GM19328 (cell line): ENCODE data around the gene CMSS1.

Source experiments
- ATAC-seq: cut with Tn5 transposase; IDR thresholded peaks from one replicate; pipeline ENCODE4 v1.9.1; 2021; ENCODE audit warnings: mild to moderate bottlenecking, moderate library complexity; ENCODE audit not compliant: unreplicated experiment

CMSS1 gene

GRCh38 chr3:99899603-99900002 is 81.9 kb downstream of the CMSS1 start:
- no peak for ATAC-seq

DNA sequence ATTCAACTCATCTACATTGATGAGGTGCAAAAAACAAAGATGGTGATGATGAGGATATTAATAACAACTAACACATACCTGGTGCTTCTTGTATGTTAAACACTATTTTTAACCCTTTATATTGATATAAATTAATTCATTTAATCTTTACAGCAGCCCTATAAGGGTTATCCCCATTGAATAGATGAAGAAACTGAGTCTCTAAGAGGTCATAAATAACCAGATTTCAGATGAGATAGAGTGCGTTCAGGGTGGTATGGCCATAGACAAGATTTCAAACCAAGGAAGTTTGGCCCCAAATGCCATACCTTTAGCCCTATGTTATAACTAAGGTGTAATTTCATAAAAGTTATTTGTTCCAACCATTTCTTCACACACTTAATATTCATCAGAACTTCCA is 82.6 kb downstream of the CMSS1 start:
- ATAC-seq = no peak

DNA sequence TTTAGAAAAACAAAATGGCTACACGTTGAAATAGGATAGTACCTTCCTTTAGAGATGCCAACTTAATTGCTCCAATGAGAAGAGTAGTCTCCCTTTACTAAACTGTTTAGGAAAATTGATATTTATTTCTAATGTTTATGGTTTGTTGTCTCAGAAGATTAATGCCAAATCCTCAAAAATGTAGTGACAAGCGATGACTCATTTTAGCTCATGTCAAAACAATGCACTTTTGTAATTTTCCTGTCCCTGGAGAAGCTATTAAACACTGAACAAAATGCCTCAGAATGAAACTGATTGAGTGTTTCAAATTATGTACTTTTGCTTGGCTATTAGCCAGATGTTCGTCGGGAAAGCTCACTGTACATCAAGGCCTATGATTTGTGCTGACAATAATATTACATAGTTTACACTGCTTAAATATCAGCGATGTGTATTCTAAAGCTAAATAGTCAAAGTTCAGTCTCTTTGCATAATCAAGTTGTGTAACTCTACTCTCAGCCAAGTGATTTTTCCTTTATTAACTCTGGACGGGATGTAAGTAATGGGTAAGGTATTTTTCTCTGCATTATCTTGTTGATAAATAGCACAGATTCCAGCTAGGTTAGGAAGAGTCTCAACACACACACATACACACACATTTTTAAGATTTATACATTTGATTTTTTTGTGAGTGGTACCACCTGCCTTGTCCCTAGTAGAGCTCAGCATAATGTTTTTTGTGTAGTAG is 83.7 kb downstream of the CMSS1 start:
- no peak for ATAC-seq

- no peak for ATAC-seq
Measured at GRCh38 chr3:99902091-99902490, 84.4 kb downstream of the CMSS1 start.

DNA sequence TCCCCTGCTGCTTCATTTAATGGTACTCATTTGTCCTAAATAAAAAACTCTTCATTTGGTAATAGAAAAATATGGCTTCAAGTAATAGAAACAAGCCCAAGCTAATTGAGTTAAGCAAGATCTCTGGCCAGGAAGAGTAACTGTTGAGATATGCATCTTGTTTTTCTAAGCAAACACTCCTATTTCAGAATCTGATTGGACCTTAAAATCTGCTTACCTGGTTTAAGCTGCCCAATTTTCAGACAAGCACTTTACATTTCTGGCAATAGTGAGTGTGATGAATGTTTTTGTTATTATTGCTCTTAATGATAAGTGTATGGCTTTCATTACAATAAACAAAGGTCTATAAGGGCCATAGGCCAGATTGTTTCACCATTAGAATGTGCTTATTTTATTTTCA is 86.2 kb downstream of the CMSS1 start:
- ATAC-seq = no peak

DNA sequence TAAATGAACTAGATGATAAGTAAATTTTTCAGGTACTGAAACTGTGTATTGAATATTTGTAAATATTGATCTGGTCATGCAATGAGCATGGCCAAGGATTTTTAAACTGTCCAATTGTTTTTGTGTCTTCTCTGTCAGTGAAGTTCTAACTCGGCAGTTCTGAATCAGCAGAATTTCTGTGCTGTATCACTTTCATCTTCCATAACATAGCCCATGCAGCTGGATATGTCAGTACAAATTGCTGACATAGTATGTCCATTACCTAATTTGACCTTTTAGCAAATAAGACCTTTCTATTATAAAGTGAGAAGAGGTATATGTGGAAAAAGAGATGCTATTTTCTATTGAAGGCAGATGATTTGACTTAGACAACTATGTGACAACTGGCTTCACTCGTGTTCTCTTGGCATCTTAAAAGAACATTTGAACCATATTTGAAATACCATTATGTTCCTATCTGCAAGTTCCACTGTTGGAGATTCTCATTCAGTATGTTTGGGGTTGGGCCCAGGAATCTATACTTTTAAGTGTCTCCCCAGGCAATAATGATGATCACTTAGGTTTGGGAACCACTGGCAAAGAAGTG is 90.4 kb downstream of the CMSS1 start:
- no peak for ATAC-seq

DNA sequence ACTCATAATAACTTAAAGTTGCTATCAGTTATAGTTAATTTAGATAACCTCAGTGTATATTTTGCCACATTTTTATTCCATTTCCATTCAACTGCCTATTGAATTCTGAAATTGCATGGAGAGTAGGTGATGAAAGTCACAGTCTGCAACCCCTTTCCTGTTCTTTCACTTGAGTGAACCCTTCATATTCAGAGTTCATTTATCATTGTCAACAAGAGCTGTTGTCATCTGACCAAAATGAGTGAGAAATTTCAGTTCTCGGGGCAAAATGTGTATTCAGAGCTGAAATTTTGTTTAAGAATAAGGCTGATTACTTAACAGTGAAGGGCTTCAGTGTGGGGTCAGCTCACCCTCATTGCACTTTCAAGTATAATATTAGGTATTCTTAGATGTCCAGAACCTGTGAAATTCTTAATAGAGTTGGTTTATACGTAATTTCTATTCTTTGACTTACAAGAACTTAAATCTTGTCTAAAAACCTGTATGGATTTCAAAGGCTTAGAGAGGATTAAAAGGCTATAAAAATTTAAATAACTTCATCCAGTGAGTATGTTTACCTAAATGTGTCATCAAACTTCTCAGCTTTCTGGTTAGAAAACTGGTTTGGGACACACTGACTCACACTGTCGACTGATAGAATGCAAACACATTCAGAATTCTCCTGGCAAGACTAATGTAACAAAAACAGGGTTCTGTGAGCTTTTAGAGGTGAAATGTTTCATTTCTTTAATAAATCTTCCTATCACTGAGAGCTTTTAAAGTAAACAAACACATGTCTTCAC is 92.2 kb downstream of the CMSS1 start:
- ATAC-seq = no peak

- no peak for ATAC-seq
Measured at GRCh38 chr3:99910752-99911290, 93.2 kb downstream of the CMSS1 start.

DNA sequence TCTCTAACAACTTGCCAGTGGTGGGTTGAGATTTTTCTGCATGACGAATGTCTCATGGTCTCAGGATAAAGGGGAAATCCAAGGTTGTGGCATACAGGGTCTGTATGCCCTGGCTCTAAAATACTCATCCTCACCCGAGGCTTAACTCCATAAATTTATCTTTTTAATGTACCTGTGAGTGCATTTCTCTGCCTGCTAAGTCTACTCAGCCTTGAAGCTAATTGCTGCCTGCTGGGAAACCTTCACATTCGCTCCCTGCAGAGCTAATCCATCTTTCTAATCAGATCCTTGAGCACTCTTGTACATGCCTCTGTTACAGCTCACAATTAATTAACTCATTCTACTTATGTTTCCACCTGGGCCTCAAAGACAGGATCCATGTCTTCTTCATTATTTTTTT is 93.8 kb downstream of the CMSS1 start:
- no peak for ATAC-seq

GRCh38 chr3:99915906-99916432 is 98.3 kb downstream of the CMSS1 start:
- no peak for ATAC-seq

- ATAC-seq = no peak
Measured at GRCh38 chr3:99918715-99919114, 101.1 kb downstream of the CMSS1 start.

- ATAC-seq = no peak
Measured at GRCh38 chr3:99919694-99920093, 102.0 kb downstream of the CMSS1 start.

GRCh38 chr3:99920481-99921376 is 103.1 kb downstream of the CMSS1 start:
- ATAC-seq = no peak

- ATAC-seq = no peak
Measured at GRCh38 chr3:99921377-99921695, 103.7 kb downstream of the CMSS1 start.

DNA sequence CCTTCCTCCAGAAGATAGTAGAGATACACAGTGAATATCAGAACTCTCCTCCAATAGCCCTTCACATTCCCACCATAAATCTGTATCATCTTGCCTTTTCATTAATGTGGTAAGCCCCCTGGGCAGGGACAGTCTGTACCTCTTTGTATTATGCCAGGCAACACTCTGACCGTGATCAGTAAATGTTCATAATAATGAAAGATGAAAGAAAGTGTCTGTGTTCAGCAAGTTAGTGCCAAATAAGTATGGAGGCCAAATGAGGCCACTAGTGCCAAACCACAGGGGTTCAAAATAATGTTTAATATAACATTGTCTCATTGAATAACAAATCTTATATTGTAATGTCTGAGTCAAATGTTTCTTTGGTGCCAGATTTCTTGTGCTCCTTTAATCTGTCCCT is 104.3 kb downstream of the CMSS1 start:
- no peak for ATAC-seq

DNA sequence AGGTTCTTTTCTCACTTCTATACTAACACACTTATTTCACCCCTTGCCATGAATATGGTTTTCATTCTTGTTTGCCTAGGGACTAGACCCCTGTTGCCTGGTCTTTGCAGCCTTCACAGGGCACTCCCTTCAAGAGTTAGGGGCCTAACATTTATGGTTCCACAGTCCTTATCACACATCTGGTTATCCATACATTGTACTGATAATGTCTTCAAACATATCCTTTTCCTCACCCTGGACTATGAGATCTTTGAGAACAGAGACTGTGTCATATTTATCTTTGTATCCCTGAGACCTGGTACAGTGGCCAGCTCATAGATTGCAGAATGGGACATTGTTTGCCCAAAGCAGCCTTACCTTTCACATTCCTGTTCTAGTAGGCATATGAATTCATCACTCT is 106.2 kb downstream of the CMSS1 start:
- no peak for ATAC-seq

DNA sequence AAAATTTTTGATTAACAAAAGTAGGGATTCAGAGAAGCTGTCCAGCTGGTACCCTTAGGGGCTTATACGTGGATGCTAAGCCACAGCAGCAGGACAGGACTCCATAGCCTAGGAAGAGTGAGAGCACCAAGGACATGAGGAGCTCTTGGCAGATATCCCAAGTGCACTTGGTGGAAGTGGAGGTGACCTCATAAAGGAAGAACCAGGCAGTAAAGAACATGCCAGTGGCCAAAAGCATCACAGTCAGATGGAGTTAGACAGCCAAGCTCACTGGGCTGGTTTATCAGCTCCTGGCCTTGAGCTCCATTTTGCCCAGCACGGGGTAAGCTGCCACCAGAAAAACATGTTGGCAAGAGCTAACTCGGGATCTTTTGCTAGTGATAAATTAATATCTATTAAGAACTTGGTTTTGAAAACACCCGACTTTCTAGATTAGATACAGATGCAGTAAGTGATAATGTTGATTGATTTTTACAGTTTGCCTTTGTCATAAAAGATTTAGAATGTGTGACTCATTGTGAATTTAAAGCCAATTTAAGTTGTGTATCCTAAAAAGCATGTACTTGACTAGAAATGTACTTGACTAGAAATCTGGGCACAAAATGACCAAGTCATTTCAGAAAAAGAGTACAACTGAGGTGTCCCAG is 108.0 kb downstream of the CMSS1 start:
- no peak for ATAC-seq

DNA sequence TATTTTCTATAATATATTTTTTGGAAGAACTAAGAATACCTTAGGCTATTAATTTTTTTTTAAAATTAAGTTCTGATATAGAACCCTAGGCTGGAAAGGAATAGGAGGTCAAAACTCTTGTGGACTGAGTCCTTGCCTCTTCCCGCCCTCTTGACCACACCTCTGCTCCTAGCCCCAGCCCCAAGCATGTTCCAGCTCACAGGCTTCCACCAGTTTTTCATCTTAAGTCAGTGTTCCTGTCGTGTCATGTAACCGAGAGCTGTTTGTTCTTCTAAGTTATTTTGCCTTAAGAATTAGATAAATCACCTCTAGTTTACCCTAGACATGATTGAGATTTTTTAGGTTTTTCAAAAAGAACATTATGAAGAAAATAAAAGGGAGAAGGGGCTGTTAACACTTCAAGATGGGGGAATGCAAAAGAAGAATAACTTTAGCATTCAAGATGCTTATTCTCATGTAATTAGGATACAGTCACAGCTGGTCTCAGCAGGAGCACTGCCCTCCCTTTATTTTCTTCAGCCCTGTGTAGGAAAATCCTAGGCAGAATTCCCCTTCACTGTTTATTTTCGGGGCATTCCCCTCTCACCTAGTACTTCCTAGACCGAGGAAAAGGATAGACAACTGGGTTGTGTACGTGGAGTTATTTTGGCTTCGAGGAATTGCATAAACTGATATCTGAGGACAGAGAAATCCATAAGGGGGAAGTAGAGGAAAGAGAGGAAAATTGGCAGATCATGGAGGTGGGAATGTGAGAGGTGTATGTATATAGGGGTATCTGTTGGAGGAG is 110.2 kb downstream of the CMSS1 start:
- ATAC-seq = no peak
